GM18907 (cell line): ENCODE measurements around the gene KCTD16.

ENCODE experiments used
- ATAC-seq: cut with Tn5 transposase; IDR thresholded peaks from one replicate; pipeline ENCODE4 v1.9.1; 2021; ENCODE audit warnings: mild to moderate bottlenecking, moderate library complexity; ENCODE audit not compliant: unreplicated experiment

The KCTD16 gene

DNA sequence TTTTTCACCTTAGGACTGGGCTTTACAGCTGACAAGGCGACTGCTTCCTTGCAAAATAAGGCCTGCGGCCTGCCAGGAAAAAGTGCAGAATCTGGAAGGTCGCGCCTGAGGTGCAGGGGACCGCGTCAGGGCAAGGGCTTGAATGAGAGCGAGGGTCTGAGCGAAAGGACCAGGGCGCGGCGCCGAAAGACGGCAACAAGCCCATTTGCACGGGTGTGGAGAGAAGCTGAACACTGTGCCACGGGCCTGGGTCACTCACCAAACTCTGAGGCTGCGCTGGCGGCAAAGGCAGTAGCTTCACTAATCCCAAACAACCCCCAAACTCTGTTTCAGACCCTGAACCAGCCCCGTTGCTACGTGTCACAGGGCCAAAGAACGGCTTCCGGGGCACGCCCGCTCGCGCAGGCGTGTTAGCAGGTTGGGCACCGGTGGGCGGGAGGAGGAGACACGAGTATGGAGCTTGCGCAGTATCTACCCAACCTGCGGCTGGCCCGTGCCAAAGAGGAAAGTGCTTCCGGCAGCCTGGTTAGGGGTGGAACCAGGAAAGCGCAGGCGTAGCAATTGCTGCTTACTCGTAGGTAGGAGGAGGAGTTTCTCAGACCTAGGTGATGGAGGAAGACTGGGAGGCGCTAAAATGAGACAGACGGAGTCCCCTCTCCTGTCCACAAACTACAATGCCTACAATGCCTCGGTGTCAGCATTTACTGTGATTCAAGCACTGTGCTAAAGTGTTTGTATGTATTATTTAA is at the start of gene KCTD16, which contains the start of gene YIPF5:
Gene KCTD16 (plus strand): TSS at position 598 of the 749 bp plus-strand sequence.
Gene YIPF5 (minus strand): TSS at position 384 of the 749 bp plus-strand sequence. CDS start 704 bp downstream, outside the sequence.
- ATAC-seq: peak; percentile 100

DNA sequence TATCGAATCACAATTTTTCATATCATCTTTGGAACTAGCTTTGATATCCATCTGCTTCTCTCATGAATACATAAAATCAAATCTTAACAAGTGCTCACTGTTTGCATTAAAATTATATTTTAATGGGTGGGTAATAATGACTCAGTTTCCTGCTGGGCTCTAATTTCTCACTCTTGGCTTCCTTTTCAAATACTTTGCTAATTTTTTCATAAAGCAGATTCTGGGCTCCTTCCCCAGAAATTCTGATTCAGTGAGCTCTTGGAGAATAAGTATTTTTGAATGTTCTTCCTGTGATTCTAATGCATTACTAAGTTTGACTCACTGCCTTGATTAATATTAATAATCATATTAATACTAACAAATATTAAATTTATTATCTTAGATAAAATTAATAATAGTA is 49.1 kb upstream of the KCTD16 start:
- no peak for ATAC-seq

DNA sequence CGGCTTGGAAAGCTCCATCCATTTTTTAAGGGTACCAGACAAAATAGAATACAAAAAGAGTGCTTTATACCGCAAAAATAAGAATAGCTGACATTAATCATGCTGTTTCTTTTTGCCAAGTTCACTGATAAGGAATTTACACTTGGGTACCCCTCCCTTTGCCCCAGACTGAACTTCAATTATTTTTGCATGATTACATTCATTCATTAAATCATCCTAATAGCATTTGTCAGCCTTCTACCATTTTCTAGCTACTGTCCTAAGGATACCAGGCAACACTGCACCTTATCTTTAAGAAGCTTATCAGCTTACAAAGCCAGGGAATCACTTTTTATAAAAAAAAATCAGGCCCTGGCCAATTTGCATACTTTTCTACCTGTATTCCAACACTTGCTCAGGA is 48.6 kb upstream of the KCTD16 start:
- ATAC-seq: no peak

DNA sequence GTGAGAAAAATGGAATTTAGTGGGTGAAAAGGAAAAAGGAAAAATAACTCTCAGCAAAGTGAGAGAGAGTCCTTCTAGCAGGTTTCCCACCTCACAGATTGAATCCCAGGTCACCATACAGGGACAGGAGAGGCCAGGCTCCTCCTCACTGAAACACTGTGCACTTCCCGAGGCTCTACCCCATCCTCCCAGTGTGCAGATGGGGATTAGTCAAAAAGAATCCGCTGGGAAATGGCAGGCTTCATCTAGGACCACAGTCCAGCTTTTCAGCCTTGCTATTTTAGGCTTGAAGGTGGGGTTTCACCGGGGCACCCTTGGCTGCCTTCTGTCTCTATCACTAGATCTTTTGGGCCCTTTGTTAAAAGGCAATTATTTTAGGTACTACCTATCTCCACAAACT is 48.0 kb upstream of the KCTD16 start:
- no peak for ATAC-seq

DNA sequence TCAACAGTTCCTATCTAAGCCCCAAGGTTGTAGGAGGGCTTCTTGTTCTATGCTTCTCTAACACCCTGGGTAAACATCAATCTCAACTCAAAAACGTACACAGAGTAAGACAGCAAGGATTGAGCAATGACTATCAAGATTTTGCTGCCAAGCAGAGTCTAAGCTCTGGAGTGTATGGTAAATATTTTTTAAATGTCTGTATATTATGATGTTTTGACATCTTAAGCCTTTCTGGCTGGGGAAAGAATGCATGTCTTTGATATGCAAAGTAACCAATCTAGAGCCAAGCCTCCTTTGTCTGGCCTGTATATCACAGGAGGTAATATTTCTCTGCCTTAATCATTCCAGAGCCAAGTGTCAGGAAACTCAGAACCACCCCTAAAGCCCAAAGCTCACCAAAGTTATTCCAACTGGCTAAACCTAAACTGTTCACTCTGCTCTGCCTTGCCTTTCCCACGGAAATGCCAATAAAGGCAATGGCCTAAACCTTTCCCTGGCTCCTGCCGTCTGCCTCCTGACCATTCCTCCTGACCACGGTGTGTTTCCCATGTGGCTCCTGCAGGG is 45.4 kb upstream of the KCTD16 start:
- ATAC-seq: no peak

DNA sequence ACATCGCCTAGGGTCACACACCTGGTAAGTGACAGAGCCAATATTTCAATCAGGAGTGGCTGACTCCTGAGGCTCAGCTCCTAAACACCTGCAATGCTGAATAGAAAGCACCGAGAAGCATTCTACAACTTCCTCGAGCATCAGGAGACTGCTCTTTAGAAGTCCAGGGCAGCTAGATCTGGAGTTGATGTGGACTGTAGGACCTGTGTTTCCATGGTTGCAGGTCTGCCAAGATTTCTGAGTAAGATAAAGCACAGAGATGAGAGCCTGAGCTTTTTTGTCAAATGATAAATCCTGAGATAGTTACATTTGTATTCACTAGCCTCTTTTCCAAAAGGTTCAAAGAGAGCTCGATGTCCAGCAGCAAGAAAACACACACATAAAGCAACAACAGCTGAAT is 44.0 kb upstream of the KCTD16 start:
- no peak for ATAC-seq

DNA sequence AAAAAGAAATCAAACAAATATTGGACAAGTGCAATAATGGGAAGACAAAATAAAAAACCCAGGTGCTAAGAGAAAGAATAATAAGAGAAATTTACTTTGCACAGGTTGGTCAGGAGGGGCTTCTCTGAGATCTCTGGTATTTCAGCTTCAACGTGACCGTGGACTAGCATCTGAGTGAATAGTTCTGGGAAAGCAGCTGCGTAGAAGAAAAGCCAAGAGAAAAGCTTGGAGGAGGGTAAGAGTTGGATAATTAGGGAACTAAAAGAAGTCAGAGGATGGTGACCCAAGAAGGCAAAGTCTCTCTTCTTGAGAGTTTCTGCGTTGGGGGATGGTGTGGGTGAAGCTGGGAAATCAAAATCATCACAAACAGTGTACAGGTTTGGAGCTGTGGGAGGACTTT is 41.8 kb upstream of the KCTD16 start:
- no peak for ATAC-seq

DNA sequence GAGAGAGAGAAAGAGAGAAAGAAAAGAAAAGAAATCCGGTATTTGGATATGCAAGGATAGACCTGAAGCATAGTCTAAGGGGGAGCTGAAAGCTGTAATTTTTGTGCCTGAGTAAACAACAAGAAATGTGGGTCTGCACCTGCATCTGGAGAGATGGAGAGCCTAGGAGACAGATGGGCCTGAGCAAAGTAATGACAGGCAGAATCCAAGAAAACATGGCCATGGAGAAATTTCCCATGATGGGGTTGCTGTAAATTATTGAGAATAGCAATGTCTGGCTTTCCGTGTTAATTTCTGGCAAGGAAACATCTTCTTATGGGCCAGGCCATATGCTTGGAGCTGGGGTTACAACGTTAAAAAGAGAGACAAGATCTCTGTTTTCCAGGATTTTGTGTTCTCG is 40.4 kb upstream of the KCTD16 start:
- no peak for ATAC-seq

DNA sequence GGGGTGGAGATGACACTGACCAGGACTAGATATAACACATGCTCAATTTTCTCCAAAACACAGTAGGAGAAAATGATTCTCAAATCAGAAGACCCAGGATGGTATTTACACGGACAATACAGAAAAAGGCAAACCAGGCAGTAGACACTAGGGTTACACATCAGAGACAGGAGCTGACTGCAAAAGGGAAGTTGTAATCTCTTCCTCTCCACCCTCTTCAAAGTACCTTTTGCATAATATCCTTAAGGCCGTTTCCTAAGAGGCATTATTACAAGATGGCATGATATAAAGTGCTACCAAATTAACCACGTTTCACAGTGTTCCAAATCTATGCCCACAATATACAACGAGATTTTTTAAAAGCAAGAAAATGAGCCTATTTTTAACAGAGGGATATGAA is 39.4 kb upstream of the KCTD16 start:
- no peak for ATAC-seq

DNA sequence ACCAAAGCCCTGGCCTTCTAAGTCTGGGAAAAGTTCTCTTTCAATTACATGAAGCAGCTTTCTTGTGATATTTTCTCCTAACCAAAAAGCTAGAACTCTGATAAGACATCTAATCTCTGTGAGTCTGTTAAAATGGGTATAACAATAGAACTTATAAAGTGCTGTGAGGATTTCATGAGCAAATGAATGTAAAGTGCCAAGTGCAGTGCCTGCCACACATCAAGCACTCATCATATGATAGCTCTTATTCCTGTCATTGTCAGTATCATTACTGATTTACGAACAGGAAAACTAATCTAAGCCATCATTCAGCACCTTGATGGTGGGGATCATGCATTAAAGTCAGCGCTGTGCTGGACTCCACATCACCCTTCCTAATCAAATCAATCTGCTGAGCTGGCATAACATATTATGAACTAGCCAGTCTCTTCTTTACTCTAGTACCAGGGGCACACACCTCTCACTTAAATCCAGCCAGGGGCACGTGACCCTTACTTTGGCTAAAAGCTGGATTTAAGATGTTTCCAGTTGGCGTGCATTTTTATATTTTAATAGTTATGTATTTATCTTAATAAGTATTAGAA is 37.5 kb upstream of the KCTD16 start:
- ATAC-seq: no peak

DNA sequence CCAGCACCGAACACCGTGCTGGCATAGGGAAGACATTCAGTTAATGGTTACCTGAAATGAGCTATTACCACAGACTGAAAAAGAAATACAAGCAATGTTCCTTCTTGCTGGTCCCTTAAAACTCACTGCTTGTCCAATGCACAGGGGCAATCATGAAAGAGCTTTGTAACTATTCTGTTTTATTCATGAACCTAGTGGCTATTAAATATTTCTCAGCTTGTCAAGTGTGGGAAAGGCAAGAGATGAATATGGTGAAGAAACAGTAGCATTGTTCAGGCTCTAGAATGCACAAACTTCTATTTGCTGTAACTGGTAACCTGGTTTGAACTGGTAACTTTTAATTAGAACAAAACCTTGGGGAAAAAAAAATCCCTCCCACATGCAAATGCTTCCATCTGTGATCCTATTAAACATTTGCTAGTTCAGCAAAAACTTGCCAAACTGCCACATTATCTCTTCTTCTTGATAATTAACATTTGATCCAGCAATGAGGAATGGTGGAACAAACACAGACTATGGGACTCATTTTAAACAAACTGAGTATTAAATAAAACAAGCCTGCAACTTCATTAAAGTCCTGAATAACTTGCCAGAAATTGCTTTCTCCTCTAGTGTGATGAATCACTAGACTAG is 36.4 kb upstream of the KCTD16 start:
- ATAC-seq: no peak

DNA sequence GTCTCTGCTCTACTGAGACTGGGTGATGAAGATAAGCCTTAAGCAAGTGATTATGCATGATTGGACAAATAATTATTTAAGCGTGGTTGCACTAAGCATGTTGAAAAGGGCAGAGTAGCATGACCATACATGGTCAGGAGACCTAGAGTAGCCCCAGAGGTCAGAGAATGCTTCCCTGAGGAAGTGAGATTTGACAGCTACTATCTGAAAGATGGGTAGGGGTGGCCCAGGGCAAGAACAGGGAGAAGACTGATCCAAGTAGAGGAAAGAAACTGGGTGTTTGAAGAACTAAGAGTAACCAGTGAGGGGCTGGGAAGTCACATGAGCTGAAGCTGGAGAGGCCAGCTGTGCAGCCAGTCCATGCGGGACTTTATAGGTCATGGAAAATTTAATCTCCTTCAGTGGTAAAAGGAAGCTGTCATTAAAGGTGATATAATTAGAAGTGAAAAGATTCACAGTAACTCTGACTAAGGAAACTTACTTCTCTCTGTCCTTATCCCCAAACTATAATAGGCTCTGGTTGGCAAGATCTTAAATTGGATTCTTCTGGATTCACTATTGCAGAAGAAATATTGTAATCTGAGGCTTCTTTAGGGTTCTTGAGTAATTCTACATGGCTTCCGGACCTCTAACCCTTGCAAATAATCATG is 35.4 kb upstream of the KCTD16 start:
- ATAC-seq: peak; percentile 73

DNA sequence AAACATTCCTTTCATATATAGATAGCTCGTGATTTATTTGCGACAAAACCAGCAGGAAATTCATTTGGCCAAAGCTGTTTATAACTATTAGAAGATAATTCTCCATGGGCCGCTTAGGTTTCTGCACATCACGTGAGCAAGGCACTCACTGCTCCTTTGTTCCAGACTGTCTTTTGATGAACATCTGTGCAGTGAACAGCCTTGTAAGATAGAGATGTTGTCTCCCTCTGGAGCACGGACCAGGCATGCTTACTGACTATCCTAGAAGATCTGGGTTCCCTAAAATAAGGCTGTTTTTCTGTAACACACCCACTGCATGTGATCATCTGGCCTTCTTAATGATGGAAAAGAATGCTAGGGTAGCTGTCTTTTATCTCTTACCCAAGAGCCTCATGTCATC is 31.1 kb upstream of the KCTD16 start:
- no peak for ATAC-seq

DNA sequence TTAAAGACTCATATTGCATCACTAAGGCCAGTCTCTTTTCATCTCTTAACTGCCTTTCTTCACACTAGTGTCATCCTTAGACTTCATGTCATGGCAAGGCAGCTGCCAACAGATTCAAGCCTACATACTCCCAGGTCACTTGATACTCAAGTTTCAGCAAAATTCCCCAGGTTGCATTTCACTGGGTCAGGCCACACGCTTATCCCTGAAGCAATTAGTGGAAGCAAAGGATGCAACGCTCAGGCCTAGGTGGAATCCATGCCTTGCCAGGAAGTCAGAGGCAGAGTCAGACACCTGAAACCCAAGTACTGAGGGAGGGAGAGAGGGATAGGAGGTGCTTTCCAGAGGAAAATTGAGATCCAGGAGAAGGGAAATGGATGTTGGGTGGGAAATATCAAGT is 29.1 kb upstream of the KCTD16 start:
- no peak for ATAC-seq

DNA sequence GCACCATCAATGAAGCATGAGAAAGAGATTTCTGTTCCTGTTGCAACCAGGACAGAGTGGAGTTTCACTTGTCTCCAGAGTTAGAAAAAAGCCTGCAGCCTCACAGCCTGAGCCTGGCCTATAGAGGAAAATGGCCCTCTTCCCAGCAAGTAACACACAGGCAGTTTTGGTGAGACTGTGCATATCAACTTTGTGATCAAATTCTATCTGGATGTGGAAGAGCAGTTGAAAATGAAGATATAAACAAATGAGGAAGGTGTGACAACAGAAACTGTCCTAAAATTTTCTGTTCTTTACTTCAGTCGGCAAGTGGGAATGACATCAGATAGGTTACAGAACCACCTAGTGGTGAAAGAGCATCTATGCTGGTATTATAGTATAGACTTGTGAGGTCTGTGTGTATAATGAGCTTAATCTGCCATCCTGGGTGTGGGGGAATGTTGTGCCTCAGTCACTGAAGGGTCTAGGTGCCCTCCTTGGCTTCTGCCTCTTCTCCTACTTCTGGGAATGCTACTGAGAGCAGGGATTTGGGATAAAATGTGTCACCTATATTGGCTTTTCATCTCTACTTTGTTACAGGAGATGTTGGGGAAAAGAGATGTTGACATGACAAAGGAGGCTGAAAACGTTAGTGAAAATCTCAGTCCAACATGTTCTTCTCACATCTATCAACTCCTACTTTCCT is 28.4 kb upstream of the KCTD16 start:
- peak; percentile 98 for ATAC-seq

DNA sequence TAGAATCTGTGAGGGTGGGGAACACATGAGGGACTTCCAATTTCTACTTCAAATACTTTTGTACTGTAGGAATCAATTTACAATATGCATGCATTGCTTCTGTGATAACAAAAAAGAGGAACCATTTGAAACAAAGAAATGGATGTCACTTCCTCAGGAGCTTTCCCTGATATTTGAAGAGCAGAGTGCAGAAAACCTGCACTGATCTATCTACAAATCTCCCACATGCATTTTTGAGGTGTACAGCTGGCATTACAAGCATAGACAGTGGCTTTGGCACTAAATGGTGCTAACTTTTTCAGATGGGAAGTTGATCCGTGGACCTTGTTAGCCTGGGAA is 27.9 kb upstream of the KCTD16 start:
- peak; percentile 56 for ATAC-seq

DNA sequence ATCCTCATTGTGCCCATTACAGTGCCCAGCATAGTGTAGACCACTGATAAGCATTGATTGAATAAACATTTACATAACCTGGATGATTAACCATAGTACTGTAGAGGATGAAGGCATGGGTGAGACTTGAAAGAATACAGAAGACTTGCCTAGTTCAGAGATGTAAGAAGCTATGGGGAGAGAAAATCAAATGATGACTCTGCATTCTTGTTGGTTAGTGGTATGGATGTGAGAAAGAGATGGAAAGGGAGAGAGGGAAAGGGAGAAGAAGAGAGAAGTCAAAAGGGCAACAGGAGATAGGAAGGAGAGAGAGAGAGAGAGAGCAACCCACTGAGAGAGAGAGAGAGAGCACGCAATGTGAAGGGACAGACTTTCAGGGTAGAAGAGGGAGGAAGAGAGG is 27.0 kb upstream of the KCTD16 start:
- ATAC-seq: no peak

DNA sequence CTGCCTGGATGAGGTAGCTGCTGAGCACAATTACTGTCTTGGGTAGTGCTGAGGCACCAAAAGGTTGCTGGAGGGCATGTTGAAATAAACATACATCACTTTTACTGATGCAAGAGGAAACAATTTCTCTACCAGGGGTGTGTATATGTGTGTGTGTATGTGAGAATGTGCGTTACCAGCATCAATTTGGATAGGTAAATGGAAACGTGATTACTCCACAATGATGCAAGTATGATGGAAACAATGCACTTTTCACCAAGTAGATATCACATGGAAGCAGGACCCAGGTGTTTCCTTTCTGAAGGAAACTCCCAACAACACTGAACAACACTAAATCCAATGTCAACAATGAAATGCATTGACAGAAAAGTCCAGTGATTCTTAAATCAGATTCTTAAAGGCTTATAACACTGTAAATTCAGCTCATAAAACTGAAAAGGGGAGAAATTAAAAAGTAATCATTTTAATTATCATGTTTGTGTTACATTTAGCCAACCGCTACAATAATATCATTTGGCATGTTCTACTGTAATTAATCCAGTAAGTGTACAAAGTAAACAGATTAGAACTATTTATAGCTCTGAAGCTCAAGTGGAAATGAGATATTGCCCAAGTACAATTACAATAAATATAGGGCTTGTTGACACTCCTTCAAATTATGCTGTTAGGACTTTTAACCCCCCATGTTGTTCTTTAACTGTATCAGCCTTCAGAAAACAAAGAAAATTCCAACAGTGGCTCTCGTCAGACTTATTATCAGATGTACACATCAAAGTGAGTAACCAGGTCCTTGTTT is 25.5 kb upstream of the KCTD16 start:
- ATAC-seq: no peak

DNA sequence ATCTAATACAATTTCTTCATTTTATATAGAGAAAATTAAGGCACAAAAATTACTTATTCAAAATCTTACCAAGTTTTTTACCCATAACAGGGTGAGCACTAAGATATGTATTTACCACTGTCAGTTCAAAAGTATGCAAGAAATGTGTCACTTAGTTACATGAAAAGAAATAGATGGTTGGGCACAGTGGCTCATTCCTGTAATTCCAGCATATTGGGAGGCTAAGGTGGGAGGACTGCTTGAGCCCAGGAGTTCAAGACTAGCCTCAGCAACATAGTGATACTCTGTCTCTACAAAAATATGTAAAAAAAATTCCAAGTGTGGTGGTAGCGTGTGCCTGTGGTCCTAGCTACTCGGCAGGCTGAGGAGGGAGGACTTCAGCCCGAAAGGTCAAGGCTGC is 19.6 kb upstream of the KCTD16 start:
- ATAC-seq: no peak

DNA sequence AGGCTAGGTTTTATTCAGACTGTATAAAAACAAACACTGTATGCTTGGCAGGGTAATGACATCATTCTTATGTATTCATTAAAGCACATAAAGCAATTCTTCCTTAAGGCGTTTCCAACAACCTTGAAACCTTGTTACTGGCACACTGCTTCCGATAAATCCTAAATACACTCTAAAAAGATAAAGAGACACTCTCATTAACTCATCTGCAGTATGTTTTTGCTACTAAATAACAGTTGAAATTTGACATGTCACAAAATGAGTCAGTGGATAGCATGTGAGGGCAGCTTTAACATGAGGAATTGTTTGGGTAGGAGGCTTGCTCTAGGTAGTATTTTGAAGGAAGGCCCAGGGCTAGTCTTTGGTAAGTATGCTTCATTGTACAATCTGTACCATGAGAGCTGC is 13.9 kb upstream of the KCTD16 start:
- no peak for ATAC-seq
